GM11168 (cell line): ENCODE measurements around the gene CHST13.
"Not testable (repeated sequence)": the region's sequence is repeated elsewhere in the genome, so short reads cannot be mapped to it uniquely, and the experiment has no call there.

ENCODE experiments used
- in situ Hi-C: fragments of 300-500 bp; cut with MboI; formaldehyde crosslinking; loops from one replicate; pipeline ENCODE4 v1.12.0; 2022; ENCODE audit warnings: low sequenced_read_pairs; ENCODE audit not compliant: unreplicated experiment

Gene CHST13

DNA sequence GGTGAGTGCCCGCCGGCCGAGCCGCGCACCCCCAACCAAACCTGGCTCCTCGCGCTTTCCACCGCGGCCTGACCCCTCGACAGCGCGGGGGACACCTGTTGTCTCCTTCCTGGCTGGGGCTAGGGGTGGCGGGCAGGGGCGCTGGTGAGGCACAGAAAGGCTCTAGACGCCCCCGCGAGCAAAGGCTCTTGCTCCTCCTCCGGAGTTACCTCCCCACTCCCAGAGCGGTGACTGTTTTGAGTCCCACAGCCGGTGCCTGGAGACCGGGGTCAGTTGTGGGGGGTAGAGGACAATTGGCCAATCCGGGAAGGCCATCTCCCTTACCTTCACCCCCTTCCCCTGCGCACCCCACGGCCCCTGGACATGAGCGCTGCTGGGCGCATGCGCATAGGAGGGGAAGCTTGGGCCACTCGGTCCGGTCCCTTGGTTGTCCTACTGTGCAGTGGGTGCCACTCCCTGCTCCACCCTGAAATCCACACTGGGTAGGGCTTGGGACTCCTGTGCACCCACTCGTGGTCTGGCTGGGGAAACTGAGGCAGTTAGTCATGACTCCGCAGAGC lies 554 bp downstream of the CHST13 start:
- in situ Hi-C loops = no loop called here

- in situ Hi-C loops = no loop called here
These were observed 1.3 kb downstream of the CHST13 start for GRCh38 chr3:126525091-126525852.

DNA sequence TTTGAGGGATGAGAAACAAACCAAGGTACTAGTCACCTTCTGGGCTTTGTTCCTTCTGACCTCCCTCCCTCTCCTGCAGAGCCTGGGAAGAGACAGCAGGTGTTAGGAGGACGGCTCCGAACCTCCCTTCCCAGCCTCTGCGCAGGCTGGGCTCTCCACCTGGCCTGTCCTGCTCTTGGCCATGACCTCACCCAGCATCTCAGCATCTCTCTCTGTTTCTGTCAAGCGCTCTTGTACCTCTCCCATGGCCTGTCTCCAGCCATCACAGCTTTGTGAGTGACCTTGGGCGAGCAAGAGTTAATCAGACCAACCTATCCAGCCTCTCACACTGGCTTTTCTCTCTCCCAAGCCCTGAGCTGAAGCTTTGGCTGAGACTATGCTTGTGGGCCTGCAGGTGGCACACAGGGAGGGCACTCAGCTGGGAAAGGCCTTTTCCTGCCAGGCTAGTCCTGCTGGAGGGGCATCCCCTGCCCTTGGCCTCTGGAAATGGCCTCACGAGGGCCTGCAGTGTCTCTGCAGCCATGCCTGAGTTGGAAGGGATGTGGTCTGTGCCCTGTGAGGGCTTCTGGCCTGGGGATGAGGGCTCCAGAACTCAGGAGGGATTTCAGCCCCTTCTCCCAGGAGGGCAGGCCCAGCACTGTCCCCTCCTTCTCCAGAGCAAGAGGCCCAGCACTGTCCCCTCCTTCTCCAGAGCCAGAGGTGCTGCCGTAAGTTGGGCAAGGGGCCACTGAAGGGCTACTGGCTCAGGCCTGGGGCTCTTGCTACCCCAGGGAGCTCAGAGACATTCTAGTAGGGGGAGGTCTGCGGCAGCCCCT lies 2.1 kb downstream of the CHST13 start:
- in situ Hi-C loops = no loop called here

DNA sequence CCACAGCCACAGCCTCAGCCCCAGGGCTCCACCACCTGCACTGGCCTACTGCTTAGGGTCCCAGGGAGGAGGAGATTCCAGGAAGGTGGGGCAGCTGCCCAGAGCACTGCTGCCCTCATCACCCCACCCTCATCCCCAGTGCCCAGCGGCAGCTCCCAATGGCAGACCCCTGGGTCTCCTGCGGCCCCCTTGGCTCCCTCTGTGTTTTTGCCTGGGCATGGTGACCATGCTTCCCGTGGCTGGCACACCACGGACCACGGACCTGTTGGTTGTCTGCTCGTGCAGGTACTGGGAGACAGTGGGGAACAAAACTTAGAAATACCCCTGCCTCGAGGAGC lies 2.7 kb downstream of the CHST13 start:
- in situ Hi-C loops = no loop called here

GRCh38 chr3:126527006-126527405 lies 3.1 kb downstream of the CHST13 start:
- in situ Hi-C loops = no loop called here

DNA sequence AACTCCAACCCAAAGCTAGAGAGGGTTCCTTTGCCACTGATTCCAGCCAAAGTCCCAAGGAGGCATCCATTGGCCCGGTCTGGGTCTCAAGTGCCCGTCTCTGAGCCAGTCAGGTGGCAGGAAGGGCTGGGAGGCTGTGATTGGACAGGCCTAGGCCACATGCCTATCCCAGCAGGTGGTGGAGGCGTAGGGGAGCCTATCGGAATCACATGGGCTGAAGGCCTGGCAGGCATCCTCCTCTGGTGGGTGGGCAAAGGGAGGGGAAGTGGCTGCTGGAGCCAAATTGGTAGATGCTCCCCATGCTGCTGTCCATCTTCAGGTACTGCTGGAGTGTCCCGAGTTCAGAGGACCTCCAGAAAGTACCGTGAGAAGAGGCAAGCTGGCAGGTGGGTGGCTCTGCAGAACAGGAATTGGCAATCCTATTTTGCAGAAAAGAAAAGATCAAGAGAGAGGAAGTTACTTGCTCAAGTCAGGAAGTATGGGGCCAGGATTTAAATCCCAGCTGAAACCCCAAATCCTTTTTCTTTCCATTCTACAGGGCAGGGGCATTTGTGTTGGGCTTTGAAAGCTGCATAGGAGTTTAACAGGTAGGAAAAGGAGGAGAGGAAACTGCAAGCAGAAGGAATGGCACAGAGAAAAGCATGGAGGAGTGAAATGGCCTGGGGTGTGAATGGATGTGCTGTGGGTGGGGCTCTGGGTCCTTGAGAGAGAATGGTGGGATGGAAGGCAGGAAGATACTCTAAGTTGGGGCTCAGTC lies 3.7 kb downstream of the CHST13 start:
- in situ Hi-C loops = no loop called here

DNA sequence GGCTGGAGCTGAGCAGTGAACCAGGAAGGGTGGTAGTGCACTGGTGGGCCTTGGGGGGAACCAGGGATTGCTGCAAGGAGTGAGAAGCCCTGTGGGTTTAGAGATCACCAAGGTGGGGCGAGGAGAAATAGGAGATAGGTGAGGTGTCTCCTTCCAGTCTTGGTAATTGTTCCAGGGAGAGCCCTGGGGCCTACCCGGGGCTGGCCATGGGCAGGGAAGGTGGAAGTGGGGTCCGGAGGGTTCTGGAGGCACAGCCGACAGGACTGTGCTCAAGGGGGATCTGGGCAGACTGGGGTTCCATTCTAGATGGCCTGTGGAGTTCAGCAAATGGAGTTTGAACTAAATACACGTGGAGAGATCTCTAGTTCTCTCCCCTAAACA lies 4.5 kb downstream of the CHST13 start:
- in situ Hi-C loops = no loop called here

DNA sequence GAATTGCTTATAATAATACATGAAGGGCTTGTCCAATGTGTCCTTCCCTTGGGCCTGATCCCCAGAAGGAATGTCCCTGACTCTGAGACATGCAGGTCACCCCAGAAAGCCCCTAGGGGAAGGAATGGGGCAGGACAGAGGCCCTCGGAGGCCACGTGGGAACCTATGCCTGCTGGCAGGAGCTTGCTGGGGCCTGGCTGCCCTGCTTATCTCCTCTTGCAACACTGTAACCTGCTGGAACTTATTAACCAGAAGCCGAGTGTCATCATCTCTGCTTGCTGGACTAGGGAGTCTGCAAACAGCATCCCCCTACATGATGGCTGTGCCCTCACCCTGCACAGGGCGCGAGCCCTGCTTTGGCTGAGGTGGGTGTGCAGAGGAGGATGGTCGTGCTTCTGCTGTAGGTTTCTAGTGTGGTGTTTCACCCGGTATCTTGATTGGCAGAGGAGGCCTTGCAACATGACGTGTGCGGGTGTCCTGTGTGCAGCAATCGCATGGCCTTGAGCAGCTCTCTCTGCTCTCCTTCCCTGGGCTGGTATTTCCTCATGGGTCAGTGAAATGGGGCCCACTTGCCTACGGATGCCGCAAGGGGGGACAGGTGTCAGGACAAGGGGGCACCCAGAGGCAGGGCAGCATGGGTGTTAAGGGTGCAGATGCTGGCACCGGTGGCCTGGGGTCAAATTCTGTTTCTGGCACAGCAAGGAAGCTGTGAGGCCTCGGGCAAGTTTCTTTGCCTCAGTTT lies 5.0 kb downstream of the CHST13 start:
- in situ Hi-C loops = no loop called here

- in situ Hi-C loops = no loop called here
These were observed 5.7 kb downstream of the CHST13 start for GRCh38 chr3:126529585-126530170.

- in situ Hi-C loops = no loop called here
These were observed 6.5 kb downstream of the CHST13 start for GRCh38 chr3:126530171-126531050.

GRCh38 chr3:126531051-126531330 lies 7.0 kb downstream of the CHST13 start:
- in situ Hi-C loops = no loop called here

DNA sequence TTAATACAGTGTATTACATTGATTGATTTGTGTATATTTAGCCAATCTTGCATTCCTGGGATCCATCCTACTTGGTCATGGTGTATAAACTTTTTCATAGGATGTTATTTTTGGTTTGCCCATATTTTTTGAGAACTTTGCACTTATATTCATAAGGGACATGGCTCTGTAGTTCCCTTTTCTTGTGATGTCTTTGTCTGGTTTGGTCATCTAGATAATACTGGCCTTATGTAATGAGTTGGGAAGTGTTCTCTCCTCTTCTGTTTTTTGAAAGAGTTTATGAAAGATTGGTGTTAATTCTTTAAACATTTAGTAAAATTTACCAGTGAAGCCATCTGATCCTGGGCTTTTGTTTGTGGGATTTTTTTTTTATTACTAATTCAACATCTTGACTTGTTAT lies 9.6 kb downstream of the CHST13 start:
- in situ Hi-C loops = no loop called here

- in situ Hi-C loops = not testable (repeated sequence)
These were observed 10.8 kb downstream of the CHST13 start for GRCh38 chr3:126534716-126535115.

DNA sequence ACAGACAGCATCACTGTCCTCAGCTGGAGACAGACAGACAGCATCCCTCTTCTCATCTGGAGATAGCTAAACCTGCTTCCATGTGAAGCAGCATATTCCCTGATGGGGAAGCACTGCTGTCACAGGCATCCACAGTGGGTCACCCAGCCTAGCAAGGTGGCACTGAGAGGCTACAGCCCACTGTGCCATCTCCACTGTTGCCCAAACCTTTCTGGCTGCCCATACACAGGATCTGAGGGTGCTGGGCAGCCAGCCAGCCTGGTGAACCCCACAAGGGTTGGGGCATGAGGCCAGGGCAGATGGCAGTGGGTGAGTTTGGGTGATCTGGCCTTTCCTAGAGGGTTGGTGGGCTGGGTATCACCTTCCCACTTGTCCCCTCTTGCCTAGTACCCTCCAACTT lies 11.7 kb downstream of the CHST13 start:
- in situ Hi-C loops = no loop called here

- in situ Hi-C loops = no loop called here
These were observed 12.2 kb downstream of the CHST13 start for GRCh38 chr3:126536126-126536525.

DNA sequence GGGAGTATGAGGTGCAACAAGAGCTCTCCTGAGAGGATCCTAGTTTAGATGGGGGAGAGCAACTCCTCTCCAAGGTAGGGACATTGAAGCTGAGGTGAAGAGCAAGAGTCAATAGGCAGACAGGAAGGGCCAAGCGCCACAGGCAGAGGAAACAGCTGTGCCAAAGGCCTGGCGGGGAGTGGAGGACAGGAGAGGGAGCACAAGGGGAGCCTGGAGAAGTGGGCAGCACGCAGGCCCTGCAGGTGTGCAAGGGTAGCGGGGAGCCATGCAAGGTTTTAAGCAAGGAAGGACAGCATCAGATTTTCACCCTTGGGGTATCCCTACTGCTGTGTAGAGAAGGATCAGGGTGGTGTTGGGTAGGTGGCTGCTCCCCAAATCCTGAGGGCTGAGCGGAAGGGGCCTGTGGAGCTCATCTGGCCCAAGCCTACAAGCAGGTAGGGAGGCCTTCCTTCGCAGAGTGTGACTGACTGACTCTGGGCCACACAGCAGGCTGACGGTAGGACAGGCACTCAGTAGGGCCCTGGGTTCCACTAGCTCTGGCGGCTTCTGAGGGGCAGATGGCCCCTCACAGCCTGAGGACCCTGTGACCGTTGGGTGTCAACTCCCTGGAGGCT lies 13.3 kb downstream of the CHST13 start:
- in situ Hi-C loops = no loop called here

DNA sequence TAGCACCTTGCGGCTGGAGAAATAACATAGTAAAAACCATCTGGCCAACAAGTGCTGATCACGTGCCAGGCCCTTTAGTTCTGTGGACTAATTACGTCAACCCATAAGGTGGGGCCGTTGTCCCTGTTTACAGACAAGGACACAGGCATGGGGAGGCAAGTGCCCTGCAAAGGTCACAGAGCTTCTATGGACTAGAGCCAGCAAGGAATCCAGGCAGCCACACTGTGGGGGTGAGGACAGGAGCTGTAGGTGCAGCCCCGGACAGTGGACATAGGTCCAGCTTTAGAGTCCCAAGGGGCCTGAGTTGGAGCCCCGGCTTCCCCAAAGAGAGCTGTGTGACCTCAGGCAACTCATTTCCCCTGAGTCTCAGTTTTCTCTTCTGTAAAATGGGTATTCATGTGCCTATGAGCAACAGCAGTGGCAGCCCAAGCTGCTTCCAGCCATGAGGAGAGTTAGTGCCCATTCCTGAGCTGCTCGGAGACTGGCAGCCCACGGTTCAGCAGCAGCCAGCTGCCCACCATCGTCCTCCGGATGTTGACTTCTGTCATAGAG lies 13.9 kb downstream of the CHST13 start:
- in situ Hi-C loops = no loop called here

- in situ Hi-C loops = no loop called here
These were observed 14.4 kb downstream of the CHST13 start for GRCh38 chr3:126538316-126538715.
